Hematopoietic multipotent progenitor cell treated with erythropoietin and hydrocortisone succinate and interleukin-3 and kit ligand, for 15 days (in vitro differentiated cells): ENCODE measurements around the gene PELI2.

Experiments used
- DNase-seq: peaks from one replicate; pipeline ENCODE4 v3.0.0-alpha.2; 2015; ENCODE audit warnings: low spot score

Gene PELI2

GRCh38 chr14:56206596-56206995, 88.4 kb downstream of the PELI2 start:
- no peak for DNase-seq

- no peak for DNase-seq
Observed at GRCh38 chr14:56207626-56208292, 89.5 kb downstream of the PELI2 start.

- DNase-seq: no peak
Observed at GRCh38 chr14:56208520-56208919, 90.3 kb downstream of the PELI2 start.

- no peak for DNase-seq
Observed at GRCh38 chr14:56210571-56210970, 92.4 kb downstream of the PELI2 start.

- no peak for DNase-seq
Observed at GRCh38 chr14:56211084-56211483, 92.9 kb downstream of the PELI2 start.

GRCh38 chr14:56211844-56212243, 93.6 kb downstream of the PELI2 start:
- DNase-seq: no peak

GRCh38 chr14:56212521-56212920, 94.3 kb downstream of the PELI2 start:
- no peak for DNase-seq

- DNase-seq: no peak
Observed at GRCh38 chr14:56213306-56213705, 95.1 kb downstream of the PELI2 start.

- DNase-seq: no peak
Observed at GRCh38 chr14:56215180-56215579, 97.0 kb downstream of the PELI2 start.

- peak; percentile 34 for DNase-seq
Observed at GRCh38 chr14:56216626-56217379, 98.6 kb downstream of the PELI2 start.

GRCh38 chr14:56217380-56218045, 99.3 kb downstream of the PELI2 start:
- DNase-seq: no peak

- DNase-seq: no peak
Observed at GRCh38 chr14:56219666-56220413, 101.6 kb downstream of the PELI2 start.

GRCh38 chr14:56221382-56222128, 103.3 kb downstream of the PELI2 start:
- no peak for DNase-seq

GRCh38 chr14:56224229-56224628, 106.0 kb downstream of the PELI2 start:
- no peak for DNase-seq

GRCh38 chr14:56224691-56225681, 106.8 kb downstream of the PELI2 start:
- no peak for DNase-seq

- DNase-seq: no peak
Observed at GRCh38 chr14:56235388-56235787, 117.2 kb downstream of the PELI2 start.

- DNase-seq: no peak
Observed at GRCh38 chr14:56237398-56237797, 119.2 kb downstream of the PELI2 start.

GRCh38 chr14:56241461-56241860, 123.2 kb downstream of the PELI2 start:
- no peak for DNase-seq

- DNase-seq: no peak
Observed at GRCh38 chr14:56243110-56243509, 124.9 kb downstream of the PELI2 start.

GRCh38 chr14:56244138-56244789, 126.1 kb downstream of the PELI2 start:
- DNase-seq: no peak
